Measurements from ENCODE around the gene OR4F6.
"Not testable (repeated sequence)": the region's sequence is repeated elsewhere in the genome, so short reads cannot be mapped to it uniquely, and the experiment has no call there.

OR4F6 gene

DNA sequence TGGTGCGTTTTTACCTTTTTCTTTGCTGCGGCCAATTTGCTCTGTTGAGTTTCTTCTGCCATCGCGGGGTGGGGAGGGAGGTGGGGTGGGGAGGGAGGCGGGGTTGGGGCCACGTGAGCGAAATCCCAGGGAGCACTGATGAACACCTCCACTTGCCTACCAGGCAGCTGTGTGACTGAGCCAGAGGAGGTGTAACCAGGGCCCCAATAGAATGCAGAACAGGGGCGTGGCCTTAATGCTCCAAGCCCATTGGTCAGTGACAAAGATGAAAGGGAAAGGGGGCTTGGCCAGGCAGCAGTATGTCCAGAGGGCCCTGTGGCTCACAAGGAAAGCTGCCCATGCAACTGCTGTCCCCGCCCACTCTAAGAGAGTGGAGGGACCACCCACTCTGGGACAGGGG, 21.4 kb upstream of the OR4F6 start:
- TF ChIP-seq, protein P1, sequence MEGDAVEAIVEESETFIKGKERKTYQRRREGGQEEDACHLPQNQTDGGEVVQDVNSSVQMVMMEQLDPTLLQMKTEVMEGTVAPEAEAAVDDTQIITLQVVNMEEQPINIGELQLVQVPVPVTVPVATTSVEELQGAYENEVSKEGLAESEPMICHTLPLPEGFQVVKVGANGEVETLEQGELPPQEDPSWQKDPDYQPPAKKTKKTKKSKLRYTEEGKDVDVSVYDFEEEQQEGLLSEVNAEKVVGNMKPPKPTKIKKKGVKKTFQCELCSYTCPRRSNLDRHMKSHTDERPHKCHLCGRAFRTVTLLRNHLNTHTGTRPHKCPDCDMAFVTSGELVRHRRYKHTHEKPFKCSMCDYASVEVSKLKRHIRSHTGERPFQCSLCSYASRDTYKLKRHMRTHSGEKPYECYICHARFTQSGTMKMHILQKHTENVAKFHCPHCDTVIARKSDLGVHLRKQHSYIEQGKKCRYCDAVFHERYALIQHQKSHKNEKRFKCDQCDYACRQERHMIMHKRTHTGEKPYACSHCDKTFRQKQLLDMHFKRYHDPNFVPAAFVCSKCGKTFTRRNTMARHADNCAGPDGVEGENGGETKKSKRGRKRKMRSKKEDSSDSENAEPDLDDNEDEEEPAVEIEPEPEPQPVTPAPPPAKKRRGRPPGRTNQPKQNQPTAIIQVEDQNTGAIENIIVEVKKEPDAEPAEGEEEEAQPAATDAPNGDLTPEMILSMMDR (IDR thresholded peaks at IDR 0.05; ENCODE audit: low read length, missing control alignments): no peak
- no peak for DNase-seq (ENCODE audit: low read depth)
- no peak overlapping the region for H3K4me3 ChIP-seq (replicated peaks; ENCODE audit: low read depth, low read length)

DNA sequence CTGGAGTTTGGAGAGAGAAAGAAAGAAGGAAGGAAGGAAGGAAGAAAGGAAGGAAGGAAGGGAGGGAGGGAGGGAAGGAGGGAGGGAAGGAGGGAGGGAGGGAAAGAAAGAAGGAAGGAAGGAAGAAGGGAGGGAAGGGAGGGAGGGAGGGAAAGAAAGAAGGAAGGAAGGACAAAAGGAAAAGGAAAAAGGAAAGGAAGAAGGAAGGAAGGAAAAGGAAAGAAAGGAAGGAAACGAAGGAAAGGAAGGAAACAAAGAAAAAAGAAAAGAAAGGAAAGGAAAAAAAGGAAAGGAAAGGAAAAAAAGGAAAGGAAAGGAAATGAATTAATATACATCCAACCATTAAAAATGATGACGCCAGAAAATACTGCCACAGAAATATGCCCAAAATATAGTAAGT, 18.7 kb upstream of the OR4F6 start:
- TF ChIP-seq, protein P1 (IDR thresholded peaks at IDR 0.05; ENCODE audit: low read length, missing control alignments): no peak
- DNase-seq (ENCODE audit: low read depth): no peak

DNA sequence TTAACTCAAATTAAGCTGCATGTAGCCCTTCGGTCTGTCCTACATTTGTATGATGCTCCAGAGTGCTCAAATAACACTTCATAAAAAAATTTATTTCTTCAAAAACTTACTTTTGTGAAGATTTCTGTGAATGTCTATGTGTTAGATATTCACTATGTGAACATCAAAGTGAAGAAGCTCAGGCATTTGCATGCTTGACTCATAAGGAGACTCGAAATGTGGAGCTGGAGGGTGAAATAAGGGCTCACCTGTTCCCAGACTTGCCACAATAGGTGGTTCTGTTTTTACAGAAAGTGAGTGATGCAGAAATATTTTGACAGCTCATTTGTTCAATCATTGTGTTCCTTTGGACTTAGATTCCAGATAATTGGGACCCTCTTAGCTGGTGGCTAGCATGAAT, 16.9 kb upstream of the OR4F6 start:
- not testable (repeated sequence) for H3K4me3 ChIP-seq (replicated peaks; ENCODE audit: low read depth, low read length); DNase-seq (ENCODE audit: low read depth)

More for the DNA sequence above, 18.7 kb upstream of the OR4F6 start:
- H3K4me3 ChIP-seq (replicated peaks; ENCODE audit: low read depth, low read length): no peak overlapping the region

DNA sequence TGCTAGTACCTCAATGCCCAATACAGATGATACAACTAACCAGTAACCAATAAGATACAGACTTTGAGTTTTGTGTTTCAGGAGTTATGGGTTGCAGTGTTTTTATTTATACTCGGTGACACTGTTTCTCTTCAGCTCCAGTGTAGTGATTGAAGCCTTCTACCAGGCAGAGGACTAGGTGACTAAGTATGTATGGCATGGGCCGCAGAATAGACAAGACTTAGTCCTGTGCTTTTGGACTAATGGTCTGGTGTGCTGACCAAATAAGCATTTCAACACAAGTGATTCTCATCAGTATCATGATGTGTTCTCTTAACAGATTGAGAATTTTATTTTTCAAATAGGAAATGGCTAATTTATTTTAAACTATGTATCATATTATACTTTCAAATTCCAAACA, 15.3 kb upstream of the OR4F6 start:
- not testable (repeated sequence) for DNase-seq (ENCODE audit: low read depth); H3K4me3 ChIP-seq (replicated peaks; ENCODE audit: low read depth, low read length)

DNA sequence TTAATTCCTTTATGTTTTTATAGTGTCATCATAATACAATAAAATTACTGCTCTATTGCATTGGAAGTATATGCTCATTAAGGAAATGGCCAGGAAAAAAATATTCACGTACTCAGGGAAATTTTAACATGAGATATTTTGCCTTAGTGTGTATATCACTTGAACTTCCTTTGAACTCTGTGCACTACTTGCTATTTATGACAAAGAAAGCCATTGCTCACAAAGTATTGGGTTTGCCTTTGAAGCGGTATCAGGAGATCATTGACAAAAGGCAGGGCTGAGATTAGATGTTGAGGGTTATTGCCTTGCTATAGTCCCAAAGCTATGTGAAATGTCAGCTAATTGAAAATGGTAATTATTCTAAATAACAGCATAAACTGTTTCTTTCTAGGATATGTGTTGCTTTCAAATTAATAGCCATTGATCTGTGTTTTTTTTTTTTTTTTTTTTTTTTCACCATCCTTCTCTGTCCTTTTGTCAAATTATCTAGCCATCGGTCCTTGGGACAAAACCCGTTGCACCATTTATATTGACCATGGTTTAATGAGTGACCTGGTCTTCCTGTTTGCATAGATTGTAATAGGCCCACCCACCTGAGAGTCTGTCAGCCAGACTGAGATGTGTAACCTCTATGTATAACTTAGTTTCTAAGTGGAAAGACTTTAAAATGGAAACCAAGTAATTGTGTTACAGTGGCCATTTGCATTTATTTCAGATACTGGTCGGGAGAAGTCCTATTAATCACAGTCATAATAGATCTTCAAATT, 14.6 kb upstream of the OR4F6 start:
- not testable (repeated sequence) for H3K4me3 ChIP-seq (replicated peaks; ENCODE audit: low read depth, low read length); DNase-seq (ENCODE audit: low read depth)

DNA sequence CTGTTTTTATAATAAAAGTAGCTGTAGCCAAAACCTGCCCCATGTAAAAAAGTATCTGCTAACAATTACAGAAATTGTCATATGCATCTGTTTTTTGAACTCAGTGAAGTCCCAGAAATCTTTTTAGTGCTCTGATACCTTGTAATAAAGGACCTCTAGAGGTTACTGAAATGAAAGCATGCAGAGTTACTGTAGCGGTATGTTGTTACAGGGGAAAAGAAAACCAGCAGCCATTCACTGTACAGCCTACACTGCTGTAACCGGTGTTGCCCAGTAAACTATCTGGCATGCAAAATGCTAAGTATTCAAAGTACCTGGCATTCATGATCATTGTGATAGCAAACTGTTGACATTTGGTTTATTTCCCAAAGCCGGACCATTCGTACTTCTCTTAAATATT, 12.6 kb upstream of the OR4F6 start:
- not testable (repeated sequence) for H3K4me3 ChIP-seq (replicated peaks; ENCODE audit: low read depth, low read length); DNase-seq (ENCODE audit: low read depth)

DNA sequence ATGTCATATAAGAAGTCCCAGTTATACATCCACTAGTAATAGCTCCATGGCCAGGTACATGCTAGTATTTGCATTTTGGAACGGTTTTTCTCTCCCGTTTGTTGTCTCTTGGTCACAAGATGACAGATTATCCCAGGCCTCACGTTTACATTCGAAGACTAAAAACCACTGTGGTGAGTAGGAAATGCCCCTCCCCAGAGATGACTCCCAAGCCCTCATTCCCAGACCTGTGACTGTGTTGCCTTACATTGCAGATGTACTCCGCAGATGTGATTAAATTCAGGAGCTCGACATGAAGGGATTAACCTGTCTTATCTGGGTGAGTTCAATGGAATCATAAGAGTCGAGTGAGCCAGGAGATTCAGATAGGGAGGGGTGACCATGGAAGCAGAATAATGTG, 9.3 kb upstream of the OR4F6 start:
- not testable (repeated sequence) for H3K4me3 ChIP-seq (replicated peaks; ENCODE audit: low read depth, low read length); DNase-seq (ENCODE audit: low read depth)

DNA sequence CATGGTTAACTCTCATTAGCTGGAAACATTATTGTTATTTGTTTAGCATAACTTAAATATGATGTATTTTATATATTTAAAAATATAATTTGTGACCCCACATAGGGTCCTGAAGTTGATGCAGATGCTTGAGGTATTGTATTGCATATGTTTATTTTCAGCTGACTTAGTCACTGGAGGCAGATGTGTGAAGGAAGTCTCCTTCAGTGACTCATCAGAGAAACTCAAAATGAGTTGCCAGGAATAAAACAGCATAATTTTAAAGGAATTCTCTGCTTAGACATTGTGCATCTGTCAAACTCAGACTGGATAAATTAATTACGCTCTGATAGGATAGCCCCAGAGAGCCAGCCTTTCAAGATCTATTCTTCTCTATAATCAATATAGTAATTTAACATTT, 7.9 kb upstream of the OR4F6 start:
- peak; percentile 44 for DNase-seq (ENCODE audit: low read depth)
- H3K4me3 ChIP-seq (replicated peaks; ENCODE audit: low read depth, low read length): no peak overlapping the region

DNA sequence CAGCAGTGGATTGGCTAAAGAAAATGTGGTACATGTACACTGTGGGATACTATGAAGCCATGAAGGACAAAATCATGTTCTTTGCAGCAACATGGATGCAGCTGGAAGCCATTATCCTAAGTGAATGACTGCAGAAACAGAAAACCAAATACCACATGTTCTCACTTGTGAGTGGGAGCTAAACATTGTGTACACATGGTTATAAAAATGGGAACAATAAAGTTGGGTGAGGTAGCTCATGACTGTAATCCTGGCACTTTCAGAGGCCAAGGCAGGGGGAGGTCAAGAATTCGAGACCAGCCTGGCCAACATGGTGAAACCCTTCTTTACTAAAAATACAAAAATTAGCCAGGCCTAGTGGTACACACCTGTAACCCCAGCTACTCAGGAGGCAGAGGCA, 3.6 kb upstream of the OR4F6 start:
- no peak overlapping the region for H3K4me3 ChIP-seq (replicated peaks; ENCODE audit: low read depth, low read length)
- DNase-seq (ENCODE audit: low read depth): no peak
- TF ChIP-seq, protein P1 (IDR thresholded peaks at IDR 0.05; ENCODE audit: low read length, missing control alignments): no peak

More for the DNA sequence above, 7.9 kb upstream of the OR4F6 start:
- TF ChIP-seq, protein P1 (IDR thresholded peaks at IDR 0.05; ENCODE audit: low read length, missing control alignments): no peak

DNA sequence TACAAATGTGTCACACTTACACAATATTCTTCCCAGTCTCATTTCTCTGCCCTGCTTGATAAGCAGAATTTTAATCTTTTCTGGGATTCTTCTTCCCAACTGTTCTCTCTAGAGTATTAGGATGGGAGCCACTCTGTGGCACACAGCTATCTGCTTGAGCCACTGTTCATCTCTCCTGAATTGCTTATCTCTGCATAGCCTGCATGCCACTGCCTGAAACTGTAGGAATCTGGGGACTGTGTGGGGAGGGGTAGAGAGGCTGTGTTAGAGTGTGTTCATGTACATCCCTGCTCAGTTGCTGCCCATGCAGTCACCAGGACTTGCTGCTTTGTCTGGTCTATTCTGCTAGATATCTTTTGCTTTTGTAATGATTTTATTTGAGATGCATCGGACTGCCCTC, 2.3 kb upstream of the OR4F6 start:
- TF ChIP-seq, protein P1 (IDR thresholded peaks at IDR 0.05; ENCODE audit: low read length, missing control alignments): no peak
- no peak overlapping the region for H3K4me3 ChIP-seq (replicated peaks; ENCODE audit: low read depth, low read length)
- no peak for DNase-seq (ENCODE audit: low read depth)

Data from fibroblast of pulmonary artery (primary cell).